SK-N-SH (cell line): Measurements from ENCODE around the gene USP13. TPM values are rescaled to one million over a fixed set of nuclear protein-coding genes. Genes with fewer than 3 reads are reported as not detected.
A peak's percentile ranks its signal among the peaks of the same experiment; 100 is the strongest.

Experiments used
- CTCF ChIA-PET: fragments of 300-600, 350-600 bp; formaldehyde crosslinking; extraction: SDS; loops from one replicate; lab custom pipeline; 2021; lab: Yijun Ruan, JAX
- POLR2A ChIA-PET: fragments of 350-600 bp; sonication (Branson Sonifier 250); formaldehyde crosslinking; extraction: SDS; loops from one replicate; lab custom pipeline; 2020; ENCODE audit warnings: antibody characterized with exemption, inconsistent platforms; lab: Yijun Ruan, JAX
- DNase-seq: peaks from one replicate; pipeline ENCODE4 v3.0.0; 2012
- H2AFZ ChIP-seq: fragments of 200-600 bp; sonication (generic); 2 replicates; pipeline ENCODE4 v1.8.1; 2016; ENCODE audit warnings: antibody characterized with exemption, mild to moderate bottlenecking, low read depth
- H3F3A ChIP-seq: fragments of 200-600 bp; sonication (generic); replicated peaks from 2 replicates; pipeline ENCODE3; 2016; ENCODE audit warnings: antibody characterized with exemption, mild to moderate bottlenecking; ENCODE audit not compliant: insufficient read depth
- H3K27ac ChIP-seq, 2 experiments: fragments of 200-500 bp in 1 of 2; fragments of 200-600 bp in 1 of 2; sonication (Bioruptor generic) in 1 of 2; sonication (generic), shearing (Covaris generic) in 1 of 2; 2 replicates each; pipeline versions ENCODE4 v1.5.1 to v1.6.1; 2014 to 2016; ENCODE audit warnings: low read depth in 2 of 2, inconsistent platforms in 1 of 2, low read length in 1 of 2, mild to moderate bottlenecking in 1 of 2, mixed read lengths in 1 of 2
- H3K27me3 ChIP-seq: fragments of 200-600 bp; sonication (generic), shearing (Covaris generic); 2 replicates; pipeline ENCODE4 v1.6.1; 2016; ENCODE audit warnings: mixed run types; ENCODE audit not compliant: insufficient read depth
- H3K36me3 ChIP-seq, 2 experiments: fragments of 200-500 bp in 1 of 2; fragments of 200-600 bp in 1 of 2; sonication (Bioruptor generic) in 1 of 2; sonication (generic) in 1 of 2; replicated peaks in 1 of 2; 2 replicates each; pipeline versions ENCODE3 to v1.5.1; 2014 to 2016; ENCODE audit warnings: low read length in 1 of 2, mild to moderate bottlenecking in 1 of 2; ENCODE audit not compliant: insufficient read depth in 2 of 2, control insufficient read depth in 1 of 2
- H3K4me1 ChIP-seq, 2 experiments: fragments of 200-500 bp in 1 of 2; fragments of 200-600 bp in 1 of 2; sonication (Bioruptor generic) in 1 of 2; sonication (generic), shearing (Covaris generic) in 1 of 2; 2 replicates each; pipeline versions ENCODE4 v1.5.1 to v1.6.1; 2014 to 2016; ENCODE audit warnings: low read depth in 1 of 2, low read length in 1 of 2, mixed run types in 1 of 2; ENCODE audit not compliant: insufficient read depth in 2 of 2, control insufficient read depth in 1 of 2
- H3K4me2 ChIP-seq: fragments of 200-600 bp; sonication (generic), shearing (Covaris generic); 2 replicates; pipeline ENCODE4 v1.6.1; 2017; ENCODE audit warnings: mixed run types
- H3K4me3 ChIP-seq, 2 experiments: fragments of 200-500 bp in 1 of 2; fragments of 200-600 bp in 1 of 2; sonication (Bioruptor generic) in 1 of 2; sonication (generic), shearing (Covaris generic) in 1 of 2; 2 replicates each; pipeline versions ENCODE4 v1.5.1 to v1.8.1; 2014 to 2016; ENCODE audit warnings: low read depth in 2 of 2, inconsistent platforms in 1 of 2, low read length in 1 of 2, mild to moderate bottlenecking in 1 of 2, mixed read lengths in 1 of 2, moderate library complexity in 1 of 2
- H3K79me2 ChIP-seq: fragments of 200-600 bp; sonication (generic); 2 replicates; pipeline ENCODE4 v1.8.1; 2017; ENCODE audit warnings: mild to moderate bottlenecking; ENCODE audit not compliant: insufficient read depth
- H3K9ac ChIP-seq: fragments of 200-600 bp; sonication (generic); 2 replicates; pipeline ENCODE4 v1.6.1; 2017; ENCODE audit warnings: mixed run types
- H3K9me2 ChIP-seq: fragments of 200-600 bp; sonication (generic); 2 replicates; pipeline ENCODE4 v1.6.1; 2017; ENCODE audit warnings: mixed run types
- H3K9me3 ChIP-seq: fragments of 200-600 bp; sonication (generic); 2 replicates; pipeline ENCODE4 v1.6.1; 2017; ENCODE audit warnings: mixed run types, mild to moderate bottlenecking, moderate library complexity
- H4K20me1 ChIP-seq: fragments of 200-600 bp; sonication (generic); 2 replicates; pipeline ENCODE4 v1.6.1; 2017; ENCODE audit warnings: mild to moderate bottlenecking, mixed run types; ENCODE audit not compliant: insufficient read depth
- CHD2 ChIP-seq: fragments of 150-350 bp; IDR thresholded peaks from 2 replicates; pipeline ENCODE4 v1.6.1; 2018; ENCODE audit warnings: low read length; ENCODE audit not compliant: partially characterized antibody
- ELF1 ChIP-seq: IDR thresholded peaks from 2 replicates; pipeline ENCODE4 v1.4.0; 2012
- EZH2phosphoT487 ChIP-seq: fragments of 200-600 bp; sonication (generic); IDR thresholded peaks from 2 replicates; pipeline ENCODE4 v1.6.1; 2017; ENCODE audit warnings: low read depth, mixed run types, mild to moderate bottlenecking, antibody characterized with exemption, moderate library complexity, borderline replicate concordance
- FOXJ3 ChIP-seq: sonication (generic); formaldehyde crosslinking; IDR thresholded peaks from 2 replicates; pipeline ENCODE4 v1.5.1; 2020; ENCODE audit warnings: mild to moderate bottlenecking, missing genetic modification reagents
- GATA2 ChIP-seq: sonication (generic); formaldehyde crosslinking; IDR thresholded peaks from 2 replicates; pipeline ENCODE4 v1.5.0; 2020; ENCODE audit warnings: mild to moderate bottlenecking, missing genetic modification reagents
- JUND ChIP-seq: IDR thresholded peaks from 2 replicates; pipeline ENCODE4 v1.4.0; 2012
- MXI1 ChIP-seq: IDR thresholded peaks from 2 replicates; pipeline ENCODE4 v1.6.1; 2012; ENCODE audit warnings: mild to moderate bottlenecking, low read depth, low read length, improper control_type of control experiment
- RAD21 ChIP-seq: IDR thresholded peaks from 2 replicates; pipeline ENCODE4 v1.6.1; 2012; ENCODE audit warnings: mild to moderate bottlenecking, low read length
- RCOR1 ChIP-seq: fragments of 150-350 bp; IDR thresholded peaks from 2 replicates; pipeline ENCODE4 v1.6.1; 2017; ENCODE audit warnings: antibody characterized with exemption, low read length
- SIN3A ChIP-seq: IDR thresholded peaks from 2 replicates; pipeline ENCODE4 v1.6.1; 2012; ENCODE audit warnings: low read depth, mild to moderate bottlenecking, low read length, moderate library complexity, borderline replicate concordance
- TAF1 ChIP-seq: IDR thresholded peaks from 2 replicates; pipeline ENCODE4 v1.6.1; 2012; ENCODE audit warnings: low read depth, mild to moderate bottlenecking, low read length, moderate library complexity, borderline replicate concordance
- YY1 ChIP-seq: IDR thresholded peaks from 2 replicates; pipeline ENCODE4 v1.4.0; 2012; ENCODE audit warnings: low read depth, mild to moderate bottlenecking
- WGBS: methylation state at CpG from one replicate; pipeline ENCODE4 v1.1.6; 2017; ENCODE audit warnings: low lambda C conversion rate; 5-methylcytosine and 5-hydroxymethylcytosine counted together
- polyA plus RNA-seq, 3 experiments: library from polyadenylated mRNA; depleted of rRNA; stranded (reverse); fragments of >200 nt; gene quantifications; 2 replicates each; pipeline ENCODE4 v1.2.3, GENCODE V29; 2012
- TF ChIP-seq, protein P1 (sequence below): IDR thresholded peaks from 2 replicates; pipeline ENCODE4 v1.4.0; 2012; ENCODE audit warnings: low read depth, borderline replicate concordance
- TF ChIP-seq, protein P2 (sequence below): IDR thresholded peaks from 2 replicates; pipeline ENCODE4 v1.4.0; 2012; ENCODE audit warnings: low read depth
- TF ChIP-seq, protein P3 (sequence below): IDR thresholded peaks from 2 replicates; pipeline ENCODE4 v1.6.1; 2012; ENCODE audit warnings: mild to moderate bottlenecking, low read depth, low read length, moderate library complexity

Gene USP13
- polyA plus RNA-seq, 1 of the 3 experiments (the other 2 are of a cell fraction): 8.2 TPM

DNA sequence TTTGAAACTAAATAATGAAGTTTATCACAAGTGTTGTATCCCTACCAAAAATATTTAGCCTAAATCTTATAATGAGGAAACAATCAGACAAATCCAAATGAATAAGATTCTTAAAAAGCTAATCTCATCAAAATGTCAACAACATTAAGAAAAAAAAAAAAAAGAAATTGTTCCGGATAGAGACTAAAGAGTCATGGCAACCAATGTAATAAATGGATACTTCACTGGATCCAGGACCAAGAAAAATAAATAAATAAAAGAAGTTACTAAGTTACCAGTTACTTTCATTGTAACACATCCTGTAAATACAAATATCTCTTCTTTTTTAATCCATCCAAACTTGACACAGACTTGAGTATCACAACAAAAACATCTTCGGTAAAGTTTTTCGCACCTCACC lies 49.0 kb upstream of the USP13 start:
- no peaks in the 10 kb centered on the region for H3K9me3 ChIP-seq
- H2AFZ ChIP-seq: peak overlapping the region; percentile 71; the same call in 1 of the 2 replicates
- ChIA-PET POLR2A (no interaction called here), CTCF (no interaction called here)
- peaks cover 94% of the 10 kb centered on the region for H3K79me2 ChIP-seq
- DNase-seq: no peak
- no peaks in the 10 kb centered on the region for H3K9me2 ChIP-seq
- 0% methylated on average over 3 of the region's 3 CpGs for WGBS
- H3K9ac ChIP-seq: peak overlapping the region; percentile 91
- no peaks in the 10 kb centered on the region for H3K27me3 ChIP-seq
- peaks cover 38 to 52% of the 10 kb centered on the region in 2 experiments for H3K36me3 ChIP-seq
- TF ChIP-seq CHD2: no peak
- TF ChIP-seq, protein P1, sequence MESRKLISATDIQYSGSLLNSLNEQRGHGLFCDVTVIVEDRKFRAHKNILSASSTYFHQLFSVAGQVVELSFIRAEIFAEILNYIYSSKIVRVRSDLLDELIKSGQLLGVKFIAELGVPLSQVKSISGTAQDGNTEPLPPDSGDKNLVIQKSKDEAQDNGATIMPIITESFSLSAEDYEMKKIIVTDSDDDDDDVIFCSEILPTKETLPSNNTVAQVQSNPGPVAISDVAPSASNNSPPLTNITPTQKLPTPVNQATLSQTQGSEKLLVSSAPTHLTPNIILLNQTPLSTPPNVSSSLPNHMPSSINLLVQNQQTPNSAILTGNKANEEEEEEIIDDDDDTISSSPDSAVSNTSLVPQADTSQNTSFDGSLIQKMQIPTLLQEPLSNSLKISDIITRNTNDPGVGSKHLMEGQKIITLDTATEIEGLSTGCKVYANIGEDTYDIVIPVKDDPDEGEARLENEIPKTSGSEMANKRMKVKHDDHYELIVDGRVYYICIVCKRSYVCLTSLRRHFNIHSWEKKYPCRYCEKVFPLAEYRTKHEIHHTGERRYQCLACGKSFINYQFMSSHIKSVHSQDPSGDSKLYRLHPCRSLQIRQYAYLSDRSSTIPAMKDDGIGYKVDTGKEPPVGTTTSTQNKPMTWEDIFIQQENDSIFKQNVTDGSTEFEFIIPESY: no peak
- TF ChIP-seq FOXJ3 (CRISPR knock-in tag): no peak
- no peak for TF ChIP-seq JUND
- TF ChIP-seq RCOR1: no peak
- TF ChIP-seq YY1: no peak
- no peak for TF ChIP-seq TAF1
- peak overlapping the region; percentile 60 to 74 for H3K4me3 ChIP-seq
- H3F3A ChIP-seq: no peaks in the 10 kb centered on the region
- H3K4me1 ChIP-seq: peaks cover 6 to 12% of the 10 kb centered on the region in 2 experiments; a peak in 2 of 4 replicates
- peak overlapping the region; percentile 84 for H3K27ac ChIP-seq
- H3K4me2 ChIP-seq: peak overlapping the region; percentile 98
- H4K20me1 ChIP-seq: no peaks in the 10 kb centered on the region; the same call in 1 of the 2 replicates

DNA sequence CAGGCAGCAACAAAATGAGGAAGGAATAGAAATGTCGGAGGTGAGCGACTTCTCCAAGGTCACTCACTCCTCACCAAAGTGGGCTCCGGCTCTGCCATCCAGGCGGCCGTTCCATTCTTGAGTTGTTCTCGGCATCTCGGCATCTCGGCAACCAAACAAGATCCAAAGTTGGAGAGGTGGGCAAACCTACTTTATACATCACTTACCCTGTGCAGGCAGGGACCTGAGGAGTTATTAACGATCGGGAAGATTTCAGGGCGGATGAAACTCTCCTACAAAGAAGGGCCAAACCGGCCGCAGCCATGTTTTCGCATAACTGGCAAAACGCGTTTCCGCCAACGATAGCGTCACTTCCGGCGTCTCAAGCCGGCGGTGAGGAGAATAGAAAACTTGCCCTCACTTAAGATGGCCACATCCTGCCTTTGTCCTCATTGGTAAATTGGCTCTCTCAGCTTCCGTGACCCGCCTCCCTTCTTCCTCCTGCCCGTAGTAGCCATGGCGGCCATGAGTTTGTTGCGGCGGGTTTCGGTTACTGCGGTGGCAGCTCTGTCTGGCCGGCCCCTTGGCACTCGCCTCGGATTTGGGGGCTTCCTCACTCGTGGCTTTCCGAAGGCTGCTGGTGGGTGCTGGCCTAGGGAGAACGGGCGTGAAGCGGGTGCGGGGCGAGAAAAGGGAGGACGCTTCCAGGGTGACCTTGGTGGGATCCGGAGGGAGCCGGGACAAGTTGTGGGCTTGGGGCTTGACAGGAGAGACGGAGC lies 48.3 kb upstream of the USP13 start, which contains the start of the genes MRPL47 and NDUFB5:
Gene MRPL47 (minus strand): TSS at position 318 of the 758 bp plus-strand sequence. CDS start 14 bp downstream, at position 304.
Gene NDUFB5 (plus strand): TSS at position 474 of the 758 bp plus-strand sequence. CDS start 22 bp downstream, at position 496.
- 2% methylated on average over 30 of the region's 45 CpGs for WGBS
- TF ChIP-seq ELF1 (peak; percentile 80), GATA2 (no peak), MXI1 (peak; percentile 66), CHD2 (peak; percentile 58), RAD21 (no peak), EZH2phosphoT487 (no peak), SIN3A (peak; percentile 15; the same call in 1 of the 2 replicates), YY1 (peak; percentile 100)
- TF ChIP-seq, protein P2, sequence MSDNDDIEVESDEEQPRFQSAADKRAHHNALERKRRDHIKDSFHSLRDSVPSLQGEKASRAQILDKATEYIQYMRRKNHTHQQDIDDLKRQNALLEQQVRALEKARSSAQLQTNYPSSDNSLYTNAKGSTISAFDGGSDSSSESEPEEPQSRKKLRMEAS: peak; percentile 74; the same call in 1 of the 2 replicates
- TF ChIP-seq, protein P3, sequence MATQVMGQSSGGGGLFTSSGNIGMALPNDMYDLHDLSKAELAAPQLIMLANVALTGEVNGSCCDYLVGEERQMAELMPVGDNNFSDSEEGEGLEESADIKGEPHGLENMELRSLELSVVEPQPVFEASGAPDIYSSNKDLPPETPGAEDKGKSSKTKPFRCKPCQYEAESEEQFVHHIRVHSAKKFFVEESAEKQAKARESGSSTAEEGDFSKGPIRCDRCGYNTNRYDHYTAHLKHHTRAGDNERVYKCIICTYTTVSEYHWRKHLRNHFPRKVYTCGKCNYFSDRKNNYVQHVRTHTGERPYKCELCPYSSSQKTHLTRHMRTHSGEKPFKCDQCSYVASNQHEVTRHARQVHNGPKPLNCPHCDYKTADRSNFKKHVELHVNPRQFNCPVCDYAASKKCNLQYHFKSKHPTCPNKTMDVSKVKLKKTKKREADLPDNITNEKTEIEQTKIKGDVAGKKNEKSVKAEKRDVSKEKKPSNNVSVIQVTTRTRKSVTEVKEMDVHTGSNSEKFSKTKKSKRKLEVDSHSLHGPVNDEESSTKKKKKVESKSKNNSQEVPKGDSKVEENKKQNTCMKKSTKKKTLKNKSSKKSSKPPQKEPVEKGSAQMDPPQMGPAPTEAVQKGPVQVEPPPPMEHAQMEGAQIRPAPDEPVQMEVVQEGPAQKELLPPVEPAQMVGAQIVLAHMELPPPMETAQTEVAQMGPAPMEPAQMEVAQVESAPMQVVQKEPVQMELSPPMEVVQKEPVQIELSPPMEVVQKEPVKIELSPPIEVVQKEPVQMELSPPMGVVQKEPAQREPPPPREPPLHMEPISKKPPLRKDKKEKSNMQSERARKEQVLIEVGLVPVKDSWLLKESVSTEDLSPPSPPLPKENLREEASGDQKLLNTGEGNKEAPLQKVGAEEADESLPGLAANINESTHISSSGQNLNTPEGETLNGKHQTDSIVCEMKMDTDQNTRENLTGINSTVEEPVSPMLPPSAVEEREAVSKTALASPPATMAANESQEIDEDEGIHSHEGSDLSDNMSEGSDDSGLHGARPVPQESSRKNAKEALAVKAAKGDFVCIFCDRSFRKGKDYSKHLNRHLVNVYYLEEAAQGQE: peak; percentile 15; the same call in 1 of the 2 replicates
- TF ChIP-seq, protein P1: peak; percentile 28; the same call in 1 of the 2 replicates

More for the DNA sequence above, 48.3 kb upstream of the USP13 start, which contains the start of the genes MRPL47 and NDUFB5:
- Histone ChIP-seq H3K4me1 (peaks cover 6 to 11% of the 10 kb centered on the region in 2 experiments; a peak in 2 of 4 replicates), H2AFZ (peak within 1 kb of the TSS; percentile 97), H3K27me3 (no peaks in the 10 kb centered on the region), H3K4me2 (peak within 1 kb of the TSS; percentile 98), H3K79me2 (peaks cover 97% of the 10 kb centered on the region), H3K4me3 (peak within 1 kb of the TSS; percentile 60 to 74), H3K9ac (peak within 1 kb of the TSS; percentile 91), H3K9me2 (no peaks in the 10 kb centered on the region), H3F3A (no peaks in the 10 kb centered on the region), H3K36me3 (peaks cover 31 to 46% of the 10 kb centered on the region in 2 experiments), H3K9me3 (no peaks in the 10 kb centered on the region), H4K20me1 (no peaks in the 10 kb centered on the region; the same call in 1 of the 2 replicates), H3K27ac (peak within 1 kb of the TSS; percentile 84)
- peak; percentile 89 for DNase-seq
- ChIA-PET POLR2A (interaction anchor here (0.9 to 1.5 kb wide), 4 partner anchors 11 to 49 kb away, joined by 3 to 11 read pairs (median 6); partner anchors contain the start of gene USP13), CTCF (interaction anchor here (0.6 kb wide), 1 partner anchor 24 kb away, joined by 3 read pairs; no protein-coding TSS in a partner anchor)
